ENCODE results near the gene SDSL. TPM values are rescaled to one million over a fixed set of nuclear protein-coding genes. Genes with fewer than 3 reads are reported as not detected.

SDSL gene
- total and polyA plus RNA-seq, 2 experiments from 2014 or later: not detected

DNA sequence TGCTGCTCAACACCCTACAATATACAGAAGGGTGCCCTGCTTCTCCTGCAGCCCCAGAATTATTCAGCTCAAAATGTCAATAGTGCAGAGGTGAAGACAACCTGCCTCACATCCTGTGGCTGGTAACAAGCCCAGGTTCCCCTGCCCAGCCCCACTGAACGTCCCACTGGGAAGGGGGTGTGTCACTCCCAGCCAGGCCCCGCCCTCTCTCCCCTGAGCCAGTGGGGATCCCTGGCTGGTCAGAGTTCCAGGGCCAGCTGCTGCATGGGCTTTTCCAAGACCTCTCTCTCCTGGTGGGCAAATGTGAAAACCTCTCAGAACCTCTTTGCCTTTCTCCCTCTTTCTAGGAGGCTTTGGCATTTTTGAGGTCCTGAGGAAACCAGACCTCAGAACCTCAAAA, 63.1 kb downstream of the SDSL start (continued):
- TF ChIP-seq, protein P1, sequence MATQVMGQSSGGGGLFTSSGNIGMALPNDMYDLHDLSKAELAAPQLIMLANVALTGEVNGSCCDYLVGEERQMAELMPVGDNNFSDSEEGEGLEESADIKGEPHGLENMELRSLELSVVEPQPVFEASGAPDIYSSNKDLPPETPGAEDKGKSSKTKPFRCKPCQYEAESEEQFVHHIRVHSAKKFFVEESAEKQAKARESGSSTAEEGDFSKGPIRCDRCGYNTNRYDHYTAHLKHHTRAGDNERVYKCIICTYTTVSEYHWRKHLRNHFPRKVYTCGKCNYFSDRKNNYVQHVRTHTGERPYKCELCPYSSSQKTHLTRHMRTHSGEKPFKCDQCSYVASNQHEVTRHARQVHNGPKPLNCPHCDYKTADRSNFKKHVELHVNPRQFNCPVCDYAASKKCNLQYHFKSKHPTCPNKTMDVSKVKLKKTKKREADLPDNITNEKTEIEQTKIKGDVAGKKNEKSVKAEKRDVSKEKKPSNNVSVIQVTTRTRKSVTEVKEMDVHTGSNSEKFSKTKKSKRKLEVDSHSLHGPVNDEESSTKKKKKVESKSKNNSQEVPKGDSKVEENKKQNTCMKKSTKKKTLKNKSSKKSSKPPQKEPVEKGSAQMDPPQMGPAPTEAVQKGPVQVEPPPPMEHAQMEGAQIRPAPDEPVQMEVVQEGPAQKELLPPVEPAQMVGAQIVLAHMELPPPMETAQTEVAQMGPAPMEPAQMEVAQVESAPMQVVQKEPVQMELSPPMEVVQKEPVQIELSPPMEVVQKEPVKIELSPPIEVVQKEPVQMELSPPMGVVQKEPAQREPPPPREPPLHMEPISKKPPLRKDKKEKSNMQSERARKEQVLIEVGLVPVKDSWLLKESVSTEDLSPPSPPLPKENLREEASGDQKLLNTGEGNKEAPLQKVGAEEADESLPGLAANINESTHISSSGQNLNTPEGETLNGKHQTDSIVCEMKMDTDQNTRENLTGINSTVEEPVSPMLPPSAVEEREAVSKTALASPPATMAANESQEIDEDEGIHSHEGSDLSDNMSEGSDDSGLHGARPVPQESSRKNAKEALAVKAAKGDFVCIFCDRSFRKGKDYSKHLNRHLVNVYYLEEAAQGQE (IDR thresholded peaks at IDR 0.05; ENCODE audit: unreplicated experiment): no peak
- TF ChIP-seq EZH2 (IDR thresholded peaks at IDR 0.05; ENCODE audit: low read depth, unreplicated experiment) (no peak), ZNF331 (CRISPR knock-in tag; IDR thresholded peaks at IDR 0.05; ENCODE audit: low read depth) (no peak), CREB1 (CRISPR knock-in tag; IDR thresholded peaks at IDR 0.05; ENCODE audit: low read depth) (no peak), NANOG (IDR thresholded peaks at IDR 0.05; ENCODE audit: borderline replicate concordance) (no peak), EZH2phosphoT487 (IDR thresholded peaks at IDR 0.05; ENCODE audit: unreplicated experiment) (no peak)

GRCh38 chr12:113486722-113487121, 64.5 kb downstream of the SDSL start:
- Mint-ChIP-seq H3K36me3 (ENCODE audit: low read depth) (peaks cover 6% of the 10 kb centered on the region), H3K4me1 (peaks cover 40% of the 10 kb centered on the region), H3K4me3 (no peak overlapping the region), H3K27me3 (ENCODE audit: insufficient read depth, low read depth, poor library complexity) (peaks cover 34% of the 10 kb centered on the region), H3K9me3 (peaks cover 12% of the 10 kb centered on the region), H3K27ac (no peak overlapping the region)
- Histone ChIP-seq H3K4me1 (ENCODE audit: insufficient read depth) (peaks cover 29% of the 10 kb centered on the region), H3F3A (replicated peaks; ENCODE audit: low read depth) (peaks cover 5% of the 10 kb centered on the region; the same call in 1 of the 2 replicates), H3K4me3 (no peak overlapping the region), H4K20me1 (replicated peaks; ENCODE audit: insufficient read depth) (no peaks in the 10 kb centered on the region), H3K36me3 (ENCODE audit: insufficient read depth) (no peaks in the 10 kb centered on the region), H3K27ac (ENCODE audit: low read depth) (no peak overlapping the region), H3K79me2 (replicated peaks; ENCODE audit: insufficient read depth) (no peaks in the 10 kb centered on the region), H2AFZ (no peak overlapping the region), H3K4me2 (no peak overlapping the region), H3K9me2 (ENCODE audit: insufficient read depth) (no peaks in the 10 kb centered on the region), H3K27me3 (ENCODE audit: insufficient read depth) (peaks cover 27% of the 10 kb centered on the region)
- TF ChIP-seq ZNF114 (CRISPR knock-in tag; IDR thresholded peaks at IDR 0.05) (no peak), ZNF462 (CRISPR knock-in tag; IDR thresholded peaks at IDR 0.05) (no peak), EZH2 (IDR thresholded peaks at IDR 0.05; ENCODE audit: low read depth, unreplicated experiment) (no peak), CREB1 (CRISPR knock-in tag; IDR thresholded peaks at IDR 0.05; ENCODE audit: low read depth) (no peak), ZNF331 (CRISPR knock-in tag; IDR thresholded peaks at IDR 0.05; ENCODE audit: low read depth) (no peak), STAT1 (IDR thresholded peaks at IDR 0.05; ENCODE audit: unreplicated experiment) (no peak)
- TF ChIP-seq, protein P1 (IDR thresholded peaks at IDR 0.05; ENCODE audit: unreplicated experiment): no peak
- TF ChIP-seq, protein P2, sequence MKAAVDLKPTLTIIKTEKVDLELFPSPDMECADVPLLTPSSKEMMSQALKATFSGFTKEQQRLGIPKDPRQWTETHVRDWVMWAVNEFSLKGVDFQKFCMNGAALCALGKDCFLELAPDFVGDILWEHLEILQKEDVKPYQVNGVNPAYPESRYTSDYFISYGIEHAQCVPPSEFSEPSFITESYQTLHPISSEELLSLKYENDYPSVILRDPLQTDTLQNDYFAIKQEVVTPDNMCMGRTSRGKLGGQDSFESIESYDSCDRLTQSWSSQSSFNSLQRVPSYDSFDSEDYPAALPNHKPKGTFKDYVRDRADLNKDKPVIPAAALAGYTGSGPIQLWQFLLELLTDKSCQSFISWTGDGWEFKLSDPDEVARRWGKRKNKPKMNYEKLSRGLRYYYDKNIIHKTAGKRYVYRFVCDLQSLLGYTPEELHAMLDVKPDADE (IDR thresholded peaks at IDR 0.05): no peak
- no peak for DNase-seq (ENCODE audit: low spot score)
- ATAC-seq: no peak

Measured in GM23338 (cell line).